Measurements from ENCODE around the gene HS2ST1.

GRCh38 chr1:87030740-87031690 is 116.6 kb downstream of the HS2ST1 start:
- TF ChIP-seq CTCF (IDR thresholded peaks at IDR 0.05) (no peak), POLR2A (IDR thresholded peaks at IDR 0.05) (no peak), POLR2AphosphoS5 (IDR thresholded peaks at IDR 0.05) (no peak)
